Transverse colon (tissue), 4 donors: Measurements from ENCODE around the gene BTBD2. TPM values are rescaled to one million over a fixed set of nuclear protein-coding genes. Genes with fewer than 3 reads are reported as not detected.

Experiments used
- DNase-seq: peaks from one replicate; pipeline ENCODE4 v3.0.0-alpha.2; 2019
- H3K27ac ChIP-seq, 4 donors: fragments of 200-600 bp; sonication (generic); 2 replicates each; pipeline ENCODE4 v1.5.1; 2016 to 2018; ENCODE audit warnings: inconsistent platforms in 4 of 4
- H3K27me3 ChIP-seq: fragments of 200-600 bp; sonication (generic); 2 replicates; pipeline ENCODE4 v1.5.1; 2017; ENCODE audit warnings: inconsistent platforms
- H3K36me3 ChIP-seq, 4 donors: fragments of 200-600 bp; sonication (generic); 2 replicates each; pipeline ENCODE4 v1.5.1; 2017 to 2019; ENCODE audit warnings: inconsistent platforms in 4 of 4
- H3K4me1 ChIP-seq, 4 donors: fragments of 200-600 bp; sonication (generic); 2 replicates each; pipeline ENCODE4 v1.5.1; 2017 to 2020; ENCODE audit warnings: inconsistent platforms in 4 of 4
- H3K4me3 ChIP-seq, 4 donors: fragments of 200-600 bp; sonication (generic); 1 replicate in 1 of 4; 2 replicates in 3 of 4; pipeline versions ENCODE4 v1.5.1 to v1.6.1; 2017 to 2019; ENCODE audit warnings: inconsistent platforms in 4 of 4
- H3K9me3 ChIP-seq, 2 donors: fragments of 200-600 bp; sonication (generic); 2 replicates each; pipeline ENCODE4 v1.5.1; 2017 to 2019; ENCODE audit warnings: inconsistent platforms in 2 of 2
- EP300 ChIP-seq: sonication (generic); formaldehyde crosslinking; IDR thresholded peaks from one replicate; pipeline ENCODE4 v1.6.1; 2017; ENCODE audit warnings: antibody characterized with exemption, low read depth
- POLR2A ChIP-seq: fragments of 450-650 bp; IDR thresholded peaks from one replicate; pipeline ENCODE4 v1.6.1; 2016; ENCODE audit warnings: antibody characterized with exemption, mild to moderate bottlenecking, moderate library complexity
- POLR2AphosphoS5 ChIP-seq, 3 donors: sonication (generic); formaldehyde crosslinking; IDR thresholded peaks; one replicate each; pipeline ENCODE4 v1.6.1; 2016; ENCODE audit warnings: antibody characterized with exemption in 3 of 3
- WGBS, 2 donors: methylation state at CpG; one replicate each; pipeline ENCODE4 v1.1.5; 2018; ENCODE audit warnings: low coverage in 1 of 2; 5-methylcytosine and 5-hydroxymethylcytosine counted together
- in situ Hi-C, 4 donors: fragments of 200-750 bp; cut with MboI; loops; one replicate each; pipeline versions ENCODE4 v1.15.0 to v1.15.1; 2017; ENCODE audit warnings: low sequenced_read_pairs in 3 of 4, low pct_ligation_motif_present in 1 of 4, low pct_unique_long_range_greater_than_20kb in 1 of 4
- intact Hi-C: fragments of 100-400 bp; cut with DNase I; formaldehyde crosslinking; loops from one replicate; pipeline ENCODE4 v1.15.1; 2023; ENCODE audit warnings: low total_unique reads
- total RNA-seq, 4 donors: library from RNA; depleted of rRNA; stranded (reverse); fragments of >200 nt; gene quantifications; one replicate each; pipeline ENCODE4 v1.1.0, GENCODE V29; 2016
- TF ChIP-seq, protein P1 (sequence below), 5 experiments: fragments of 200-600 bp in 3 of 5; fragments of 450-650 bp in 2 of 5; sonication (generic) in 3 of 5; IDR thresholded peaks; 1 replicate in 2 of 5; 2 replicates in 3 of 5; pipeline ENCODE4 v1.5.1; 2016 to 2017; ENCODE audit warnings: antibody characterized with exemption in 5 of 5, inconsistent platforms in 3 of 5, mild to moderate bottlenecking in 2 of 5, moderate library complexity in 1 of 5

Gene BTBD2
- total RNA-seq, 4 donors from 2014 or later, result 66.7 to 88.6 (median 84.4) TPM

DNA sequence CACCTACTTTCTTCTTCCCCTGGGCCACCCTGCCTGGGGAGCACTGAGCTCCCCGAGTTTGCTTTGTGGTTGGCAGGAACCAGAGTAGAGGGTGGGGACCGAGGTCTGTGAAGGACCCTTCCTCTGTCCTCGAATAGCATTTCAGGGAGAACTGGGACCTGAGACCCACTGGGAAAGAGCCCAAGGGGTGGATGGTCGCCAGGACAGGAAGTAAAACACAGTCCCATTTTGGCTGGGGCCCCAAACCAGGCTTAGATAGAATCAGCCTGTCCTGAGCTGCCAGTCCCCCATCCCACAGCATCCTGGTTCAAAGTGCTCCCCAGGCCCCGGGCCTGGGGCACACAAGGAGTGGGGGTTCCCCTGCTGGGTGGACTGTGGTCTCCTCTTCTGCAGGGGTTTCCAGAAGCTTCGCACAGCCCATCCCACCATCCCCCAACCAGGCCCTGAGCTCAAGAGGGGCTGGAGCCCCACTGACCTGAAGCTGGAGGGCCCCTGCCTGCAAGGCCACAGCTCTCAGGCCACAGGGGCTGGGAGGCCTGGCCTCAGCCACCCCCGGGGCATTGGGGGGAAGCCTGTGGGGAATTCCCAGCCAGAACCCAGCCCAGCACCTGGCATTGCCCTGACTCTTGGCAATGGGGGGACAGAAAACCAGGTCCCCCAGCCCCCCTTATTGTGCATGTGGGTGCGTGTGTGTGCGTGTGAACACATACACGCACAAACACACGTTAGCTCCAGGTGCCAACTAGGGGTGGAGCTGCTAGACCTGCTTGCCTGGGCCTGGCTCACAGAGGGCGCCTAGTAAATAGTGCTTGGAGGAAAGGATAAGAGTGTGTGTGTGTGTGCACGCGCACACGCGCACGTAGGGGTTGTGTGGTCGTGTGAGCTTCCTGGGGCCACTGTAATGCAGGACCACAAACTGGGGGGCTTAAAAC lies 36.5 kb upstream of the BTBD2 start:
- peak overlapping the region in 3 of 4 donors; percentile 25 to 97 (median 95) for H3K4me3 ChIP-seq
- WGBS, 2 donors, result 39% methylated on average over 18 of the region's 18 CpGs; no CpG with 5 or more reads in 1 of the 2 donors
- peaks cover 57 to 71% (median 69%) of the 10 kb centered on the region in 4 donors for H3K4me1 ChIP-seq
- H3K9me3 ChIP-seq, result no peaks in the 10 kb centered on the region
- H3K27ac ChIP-seq, result peak overlapping the region; percentile 96 to 100 (median 99)
- TF ChIP-seq POLR2A, result no peak
- TF ChIP-seq EP300, result no peak
- no peak for TF ChIP-seq POLR2AphosphoS5 (IDR thresholded peaks at IDR 0.05)
- TF ChIP-seq, protein P1, sequence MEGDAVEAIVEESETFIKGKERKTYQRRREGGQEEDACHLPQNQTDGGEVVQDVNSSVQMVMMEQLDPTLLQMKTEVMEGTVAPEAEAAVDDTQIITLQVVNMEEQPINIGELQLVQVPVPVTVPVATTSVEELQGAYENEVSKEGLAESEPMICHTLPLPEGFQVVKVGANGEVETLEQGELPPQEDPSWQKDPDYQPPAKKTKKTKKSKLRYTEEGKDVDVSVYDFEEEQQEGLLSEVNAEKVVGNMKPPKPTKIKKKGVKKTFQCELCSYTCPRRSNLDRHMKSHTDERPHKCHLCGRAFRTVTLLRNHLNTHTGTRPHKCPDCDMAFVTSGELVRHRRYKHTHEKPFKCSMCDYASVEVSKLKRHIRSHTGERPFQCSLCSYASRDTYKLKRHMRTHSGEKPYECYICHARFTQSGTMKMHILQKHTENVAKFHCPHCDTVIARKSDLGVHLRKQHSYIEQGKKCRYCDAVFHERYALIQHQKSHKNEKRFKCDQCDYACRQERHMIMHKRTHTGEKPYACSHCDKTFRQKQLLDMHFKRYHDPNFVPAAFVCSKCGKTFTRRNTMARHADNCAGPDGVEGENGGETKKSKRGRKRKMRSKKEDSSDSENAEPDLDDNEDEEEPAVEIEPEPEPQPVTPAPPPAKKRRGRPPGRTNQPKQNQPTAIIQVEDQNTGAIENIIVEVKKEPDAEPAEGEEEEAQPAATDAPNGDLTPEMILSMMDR (IDR thresholded peaks at IDR 0.05), result no peak
- no peaks in the 10 kb centered on the region for H3K36me3 ChIP-seq
- no peaks in the 10 kb centered on the region for H3K27me3 ChIP-seq
- intact Hi-C loops, result no loop called here
- in situ Hi-C loops, result no loop called here
- DNase-seq, result peak; percentile 73

DNA sequence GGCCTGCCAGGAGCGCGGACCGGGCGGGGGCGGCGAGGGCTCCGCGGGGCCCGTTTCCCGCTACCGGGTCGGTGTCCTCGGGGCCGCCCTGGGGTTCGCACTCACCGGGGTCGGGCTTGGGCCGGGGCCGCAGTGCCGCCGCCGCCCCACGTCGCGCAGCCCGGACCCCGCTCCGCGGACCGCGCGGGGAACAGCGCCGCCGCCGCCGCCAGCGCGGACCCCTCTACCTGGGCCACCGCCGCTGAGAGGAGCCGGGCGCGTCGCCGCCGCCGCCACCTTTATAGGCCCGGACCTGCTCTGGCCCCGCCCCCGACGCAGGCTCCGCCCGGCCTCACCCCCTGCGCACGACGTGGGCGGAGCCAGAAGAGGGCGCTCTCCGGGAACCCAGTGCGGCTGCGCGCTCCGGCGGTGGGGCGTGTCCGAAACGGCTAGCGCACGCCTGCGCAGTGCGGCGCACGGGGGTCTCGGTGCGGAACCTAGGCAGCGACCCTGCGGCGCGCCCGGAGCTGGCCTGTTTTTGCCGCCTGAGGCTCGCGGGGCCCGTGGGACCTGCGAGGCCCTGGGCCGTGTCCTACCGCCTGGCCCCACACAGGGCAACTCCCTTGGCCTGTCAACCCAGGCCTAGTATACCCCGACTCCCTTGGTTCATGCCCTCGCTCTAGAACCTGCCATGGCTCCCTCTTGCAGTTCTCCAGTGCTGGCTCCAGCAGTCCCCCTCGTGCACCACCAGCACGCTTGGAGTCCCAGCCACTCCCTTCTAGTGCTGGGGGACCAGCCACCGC lies 35.7 kb upstream of the BTBD2 start, which contains the start of gene MKNK2:
TSS of gene MKNK2 (minus strand) at position 254 of the 782 bp plus-strand sequence. CDS start 393 bp downstream, outside the sequence.
- intact Hi-C loops, result no loop called here
- in situ Hi-C loops, result no loop called here
- Histone ChIP-seq H3K9me3 (no peaks in the 10 kb centered on the region), H3K27ac (peak within 1 kb of the TSS; percentile 96 to 100 (median 99)), H3K4me1 (peaks cover 59 to 71% (median 70%) of the 10 kb centered on the region in 4 donors), H3K36me3 (peaks cover 0 to 6% (median under 1%) of the 10 kb centered on the region in 4 donors), H3K27me3 (no peaks in the 10 kb centered on the region), H3K4me3 (peak within 1 kb of the TSS; percentile 95 to 99 (median 98))
- TF ChIP-seq EP300 (no peak), POLR2A (peak; percentile 88), POLR2AphosphoS5 (IDR thresholded peaks at IDR 0.05) (peak; percentile 95 to 100 (median 99))
- TF ChIP-seq, protein P1 (IDR thresholded peaks at IDR 0.05), result peak in 4 of 5 experiments; percentile 25 to 67 (median 51)
- peak; percentile 94 for DNase-seq
- WGBS, 2 donors, result 4% methylated on average over 38 of the region's 93 CpGs; no CpG with 5 or more reads in 1 of the 2 donors

DNA sequence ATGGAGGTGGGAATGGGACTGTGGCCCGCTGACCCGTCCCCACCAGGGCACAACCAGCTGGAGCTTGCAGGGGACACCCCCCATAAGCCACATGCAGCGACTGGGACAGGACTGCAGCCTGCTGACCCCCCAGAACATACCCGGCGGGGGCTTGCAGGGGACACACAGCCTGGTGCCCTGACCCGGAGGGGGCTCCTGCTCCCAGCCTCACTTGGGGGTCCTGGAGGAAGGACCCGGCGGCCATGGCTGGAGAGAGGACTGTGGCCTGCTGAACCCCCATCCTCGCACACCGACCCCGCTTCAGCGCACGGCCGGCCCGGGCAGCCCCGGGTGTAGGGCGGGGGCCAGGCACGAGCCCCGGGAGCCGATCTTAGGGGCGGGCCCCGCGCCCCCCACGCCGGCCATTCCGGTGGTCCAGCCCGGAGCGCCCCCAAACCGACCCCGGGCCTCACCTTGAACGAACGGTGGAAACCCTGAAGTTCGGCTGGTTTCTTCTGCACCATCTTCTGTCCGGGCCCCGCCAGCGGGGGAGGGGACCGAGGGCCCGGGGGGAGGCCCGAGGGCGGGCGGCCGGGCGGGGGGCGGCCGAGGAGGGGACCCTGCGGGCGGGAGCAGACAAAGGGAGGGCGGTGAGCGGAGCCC lies 35.0 kb upstream of the BTBD2 start:
- WGBS, 2 donors, result 2% methylated on average over 29 of the region's 49 CpGs; no CpG with 5 or more reads in 1 of the 2 donors
- no peak for DNase-seq
- no peaks in the 10 kb centered on the region for H3K9me3 ChIP-seq
- in situ Hi-C loops, result no loop called here
- TF ChIP-seq, protein P1 (IDR thresholded peaks at IDR 0.05), result no peak
- TF ChIP-seq POLR2A, result no peak
- no peak for TF ChIP-seq EP300
- no peak for TF ChIP-seq POLR2AphosphoS5 (IDR thresholded peaks at IDR 0.05)
- H3K36me3 ChIP-seq, result peaks cover 0 to 8% (median 4%) of the 10 kb centered on the region in 4 donors
- peak overlapping the region; percentile 95 to 99 (median 98) for H3K4me3 ChIP-seq
- no peaks in the 10 kb centered on the region for H3K27me3 ChIP-seq
- peak overlapping the region; percentile 96 to 100 (median 99) for H3K27ac ChIP-seq
- H3K4me1 ChIP-seq, result peaks cover 59 to 71% (median 69%) of the 10 kb centered on the region in 4 donors
- intact Hi-C loops, result no loop called here
